ENCODE measurements around the gene ADTRP. TPM values are rescaled to one million over a fixed set of nuclear protein-coding genes. Genes with fewer than 3 reads are reported as not detected.

ADTRP gene
- total and polyA plus RNA-seq, 2 donors (not counting 1 experiment from before 2014, with no cell fraction given), result 0.23 to 1.7 TPM

GRCh38 chr6:11747021-11747420 is 31.6 kb downstream of the ADTRP start:
- no peak overlapping the region for H3K4me2 ChIP-seq (ENCODE audit: extremely low read depth, insufficient read depth, low read length)
- H3K9me3 ChIP-seq (ENCODE audit: control insufficient read depth, insufficient read depth, low read depth, low read length), result no peaks in the 10 kb centered on the region
- TF ChIP-seq, protein P1, sequence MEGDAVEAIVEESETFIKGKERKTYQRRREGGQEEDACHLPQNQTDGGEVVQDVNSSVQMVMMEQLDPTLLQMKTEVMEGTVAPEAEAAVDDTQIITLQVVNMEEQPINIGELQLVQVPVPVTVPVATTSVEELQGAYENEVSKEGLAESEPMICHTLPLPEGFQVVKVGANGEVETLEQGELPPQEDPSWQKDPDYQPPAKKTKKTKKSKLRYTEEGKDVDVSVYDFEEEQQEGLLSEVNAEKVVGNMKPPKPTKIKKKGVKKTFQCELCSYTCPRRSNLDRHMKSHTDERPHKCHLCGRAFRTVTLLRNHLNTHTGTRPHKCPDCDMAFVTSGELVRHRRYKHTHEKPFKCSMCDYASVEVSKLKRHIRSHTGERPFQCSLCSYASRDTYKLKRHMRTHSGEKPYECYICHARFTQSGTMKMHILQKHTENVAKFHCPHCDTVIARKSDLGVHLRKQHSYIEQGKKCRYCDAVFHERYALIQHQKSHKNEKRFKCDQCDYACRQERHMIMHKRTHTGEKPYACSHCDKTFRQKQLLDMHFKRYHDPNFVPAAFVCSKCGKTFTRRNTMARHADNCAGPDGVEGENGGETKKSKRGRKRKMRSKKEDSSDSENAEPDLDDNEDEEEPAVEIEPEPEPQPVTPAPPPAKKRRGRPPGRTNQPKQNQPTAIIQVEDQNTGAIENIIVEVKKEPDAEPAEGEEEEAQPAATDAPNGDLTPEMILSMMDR (conservative IDR thresholded peaks at IDR 0.05 in 1 of 2, IDR thresholded peaks at IDR 0.05 in 1 of 2; ENCODE audit: low read depth in 1 of 2, low read length in 2 of 2), result no peak
- no peak for TF ChIP-seq EZH2 (IDR thresholded peaks at IDR 0.05; ENCODE audit: low read length, missing control alignments)
- no peak overlapping the region for H3K27ac ChIP-seq (ENCODE audit: insufficient read depth, low read length)
- H3K9ac ChIP-seq (ENCODE audit: insufficient read depth, low read length), result no peak overlapping the region
- DNase-seq (ENCODE audit: low read depth in 2 of 2), result peak in 1 of 2 donors; percentile 59
- no peaks in the 10 kb centered on the region for H3K27me3 ChIP-seq (ENCODE audit: control insufficient read depth, insufficient read depth, low read length)
- no peaks in the 10 kb centered on the region for H3K36me3 ChIP-seq (ENCODE audit: control insufficient read depth, insufficient read depth, low read length)
- H2AFZ ChIP-seq (ENCODE audit: low read length), result no peak overlapping the region
- H4K20me1 ChIP-seq (ENCODE audit: control insufficient read depth, extremely low read depth, insufficient read depth, low read length), result no peaks in the 10 kb centered on the region
- no peaks in the 10 kb centered on the region for H3K4me1 ChIP-seq (ENCODE audit: control insufficient read depth, extremely low read depth, insufficient read depth, low read length)
- H3K79me2 ChIP-seq (ENCODE audit: control insufficient read depth, insufficient read depth, low read length), result no peaks in the 10 kb centered on the region
- H3K4me3 ChIP-seq (replicated peaks in 1 of 4; ENCODE audit: control extremely low read depth in 1 of 4, insufficient read depth in 1 of 4, low read depth in 3 of 4, low read length in 4 of 4), result no peak overlapping the region

GRCh38 chr6:11744753-11745152 is 33.9 kb downstream of the ADTRP start:
- peak overlapping the region; percentile 16 for H2AFZ ChIP-seq (ENCODE audit: low read length)
- DNase-seq (ENCODE audit: low read depth in 2 of 2), result peak; percentile 79 to 86
- no peak overlapping the region for H3K9ac ChIP-seq (ENCODE audit: insufficient read depth, low read length)
- H3K4me2 ChIP-seq (ENCODE audit: extremely low read depth, insufficient read depth, low read length), result no peak overlapping the region
- no peaks in the 10 kb centered on the region for H3K9me3 ChIP-seq (ENCODE audit: control insufficient read depth, insufficient read depth, low read depth, low read length)
- H3K79me2 ChIP-seq (ENCODE audit: control insufficient read depth, insufficient read depth, low read length), result no peaks in the 10 kb centered on the region
- no peak for TF ChIP-seq EZH2 (IDR thresholded peaks at IDR 0.05; ENCODE audit: low read length, missing control alignments)
- TF ChIP-seq, protein P1 (conservative IDR thresholded peaks at IDR 0.05 in 1 of 2, IDR thresholded peaks at IDR 0.05 in 1 of 2; ENCODE audit: low read depth in 1 of 2, low read length in 2 of 2), result no peak
- H3K4me3 ChIP-seq (replicated peaks in 1 of 4; ENCODE audit: control extremely low read depth in 1 of 4, insufficient read depth in 1 of 4, low read depth in 3 of 4, low read length in 4 of 4), result no peak overlapping the region
- H3K4me1 ChIP-seq (ENCODE audit: control insufficient read depth, extremely low read depth, insufficient read depth, low read length), result no peaks in the 10 kb centered on the region
- H4K20me1 ChIP-seq (ENCODE audit: control insufficient read depth, extremely low read depth, insufficient read depth, low read length), result no peaks in the 10 kb centered on the region
- no peaks in the 10 kb centered on the region for H3K27me3 ChIP-seq (ENCODE audit: control insufficient read depth, insufficient read depth, low read length)
- H3K27ac ChIP-seq (ENCODE audit: insufficient read depth, low read length), result no peak overlapping the region
- no peaks in the 10 kb centered on the region for H3K36me3 ChIP-seq (ENCODE audit: control insufficient read depth, insufficient read depth, low read length)

- no peaks in the 10 kb centered on the region for H3K9me3 ChIP-seq (ENCODE audit: control insufficient read depth, insufficient read depth, low read depth, low read length)
- H3K4me3 ChIP-seq (replicated peaks in 1 of 4; ENCODE audit: control extremely low read depth in 1 of 4, insufficient read depth in 1 of 4, low read depth in 3 of 4, low read length in 4 of 4), result no peak overlapping the region
- no peak for DNase-seq (ENCODE audit: low read depth in 2 of 2)
- no peak overlapping the region for H3K4me2 ChIP-seq (ENCODE audit: extremely low read depth, insufficient read depth, low read length)
- no peak overlapping the region for H2AFZ ChIP-seq (ENCODE audit: low read length)
- H3K9ac ChIP-seq (ENCODE audit: insufficient read depth, low read length), result no peak overlapping the region
- no peaks in the 10 kb centered on the region for H3K36me3 ChIP-seq (ENCODE audit: control insufficient read depth, insufficient read depth, low read length)
- TF ChIP-seq, protein P1 (conservative IDR thresholded peaks at IDR 0.05 in 1 of 2, IDR thresholded peaks at IDR 0.05 in 1 of 2; ENCODE audit: low read depth in 1 of 2, low read length in 2 of 2), result no peak
- TF ChIP-seq EZH2 (IDR thresholded peaks at IDR 0.05; ENCODE audit: low read length, missing control alignments), result no peak
- no peaks in the 10 kb centered on the region for H3K4me1 ChIP-seq (ENCODE audit: control insufficient read depth, extremely low read depth, insufficient read depth, low read length)
- no peaks in the 10 kb centered on the region for H3K27me3 ChIP-seq (ENCODE audit: control insufficient read depth, insufficient read depth, low read length)
- H4K20me1 ChIP-seq (ENCODE audit: control insufficient read depth, extremely low read depth, insufficient read depth, low read length), result no peaks in the 10 kb centered on the region
- no peaks in the 10 kb centered on the region for H3K79me2 ChIP-seq (ENCODE audit: control insufficient read depth, insufficient read depth, low read length)
- H3K27ac ChIP-seq (ENCODE audit: insufficient read depth, low read length), result no peak overlapping the region
These were observed 34.5 kb downstream of the ADTRP start for GRCh38 chr6:11744101-11744500.
